Sigmoid colon (tissue), 4 donors: Measurements from ENCODE around the gene LAMB3.

Experiments used
- EP300 ChIP-seq, 4 donors: sonication (generic); formaldehyde crosslinking; IDR thresholded peaks; one replicate each; pipeline ENCODE4 v1.6.1; 2017; ENCODE audit warnings: antibody characterized with exemption in 4 of 4
- POLR2A ChIP-seq, 2 donors: fragments of 450-650 bp; IDR thresholded peaks; one replicate each; pipeline ENCODE4 v1.6.1; 2016; ENCODE audit warnings: antibody characterized with exemption in 2 of 2, mild to moderate bottlenecking in 2 of 2, moderate library complexity in 2 of 2
- POLR2AphosphoS5 ChIP-seq, 4 donors: sonication (generic); formaldehyde crosslinking; IDR thresholded peaks; one replicate each; pipeline ENCODE4 v1.6.1; 2017; ENCODE audit warnings: antibody characterized with exemption in 4 of 4
- TF ChIP-seq, protein P1 (sequence below), 4 experiments: fragments of 450-650 bp in 3 of 4; fragments of 200-600 bp in 1 of 4; IDR thresholded peaks; one replicate each; pipeline ENCODE4 v1.5.1; 2016 to 2019; ENCODE audit warnings: antibody characterized with exemption in 4 of 4, mild to moderate bottlenecking in 3 of 4, moderate library complexity in 2 of 4

DNA sequence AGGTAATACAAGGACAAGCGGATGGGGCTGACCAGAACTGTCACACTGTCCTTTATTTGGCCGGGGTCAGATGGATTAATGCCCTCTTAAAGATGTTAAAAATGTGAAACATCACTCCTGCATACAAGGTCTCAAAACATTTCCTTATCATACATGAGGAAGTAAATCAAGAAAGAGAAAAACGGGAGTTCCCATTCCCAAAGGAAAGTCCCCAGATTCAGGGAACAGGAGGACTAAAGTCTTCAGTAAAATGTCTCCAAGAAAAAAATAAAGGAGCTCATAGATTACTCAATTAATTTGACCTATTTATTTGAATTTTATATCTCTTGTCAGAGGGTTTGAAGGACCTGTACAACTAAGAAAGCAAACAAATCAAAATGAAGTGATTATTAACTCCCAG is 39.0 kb upstream of the LAMB3 start:
- TF ChIP-seq EP300 (IDR thresholded peaks at IDR 0.05) (no peak), POLR2A (IDR thresholded peaks at IDR 0.05) (no peak), POLR2AphosphoS5 (IDR thresholded peaks at IDR 0.05) (no peak)
- TF ChIP-seq, protein P1, sequence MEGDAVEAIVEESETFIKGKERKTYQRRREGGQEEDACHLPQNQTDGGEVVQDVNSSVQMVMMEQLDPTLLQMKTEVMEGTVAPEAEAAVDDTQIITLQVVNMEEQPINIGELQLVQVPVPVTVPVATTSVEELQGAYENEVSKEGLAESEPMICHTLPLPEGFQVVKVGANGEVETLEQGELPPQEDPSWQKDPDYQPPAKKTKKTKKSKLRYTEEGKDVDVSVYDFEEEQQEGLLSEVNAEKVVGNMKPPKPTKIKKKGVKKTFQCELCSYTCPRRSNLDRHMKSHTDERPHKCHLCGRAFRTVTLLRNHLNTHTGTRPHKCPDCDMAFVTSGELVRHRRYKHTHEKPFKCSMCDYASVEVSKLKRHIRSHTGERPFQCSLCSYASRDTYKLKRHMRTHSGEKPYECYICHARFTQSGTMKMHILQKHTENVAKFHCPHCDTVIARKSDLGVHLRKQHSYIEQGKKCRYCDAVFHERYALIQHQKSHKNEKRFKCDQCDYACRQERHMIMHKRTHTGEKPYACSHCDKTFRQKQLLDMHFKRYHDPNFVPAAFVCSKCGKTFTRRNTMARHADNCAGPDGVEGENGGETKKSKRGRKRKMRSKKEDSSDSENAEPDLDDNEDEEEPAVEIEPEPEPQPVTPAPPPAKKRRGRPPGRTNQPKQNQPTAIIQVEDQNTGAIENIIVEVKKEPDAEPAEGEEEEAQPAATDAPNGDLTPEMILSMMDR (IDR thresholded peaks at IDR 0.05) = no peak
